Loucy (cell line): ENCODE measurements around the gene PVALEF.

Experiments used
- CTCF ChIP-seq: fragments of 200-600 bp; sonication (generic); conservative IDR thresholded peaks from 2 replicates; pipeline ENCODE4 v1.5.1; 2014; ENCODE audit warnings: mild to moderate bottlenecking, antibody characterized with exemption, low read length
- EZH2phosphoT487 ChIP-seq: fragments of 200-600 bp; IDR thresholded peaks from 2 replicates; pipeline ENCODE4 v1.6.1; 2018; ENCODE audit warnings: antibody characterized with exemption, mild to moderate bottlenecking, moderate library complexity, borderline replicate concordance

- TF ChIP-seq CTCF (no peak), EZH2phosphoT487 (no peak)
Observed at GRCh38 chr17:81179861-81180260, 14.6 kb downstream of the PVALEF start.
